ENCODE measurements around the gene OSTM1.
"Not testable (repeated sequence)": the region's sequence is repeated elsewhere in the genome, so short reads cannot be mapped to it uniquely, and the experiment has no call there.

The OSTM1 gene

GRCh38 chr6:108013787-108014439 is 60.6 kb downstream of the OSTM1 start:
- Mint-ChIP-seq H3K9me3 (peaks cover 19% of the 10 kb centered on the region), H3K36me3 (peaks cover 33% of the 10 kb centered on the region), H3K4me1 (no peaks in the 10 kb centered on the region), H3K4me3 (no peak overlapping the region), H3K27ac (no peak overlapping the region), H3K27me3 (no peaks in the 10 kb centered on the region)
- ATAC-seq: no peak

GRCh38 chr6:108009894-108010293 is 64.6 kb downstream of the OSTM1 start:
- Mint-ChIP-seq H3K4me1 (no peaks in the 10 kb centered on the region), H3K27me3 (no peaks in the 10 kb centered on the region), H3K9me3 (peaks cover 12% of the 10 kb centered on the region), H3K4me3 (no peak overlapping the region), H3K36me3 (peaks cover 20% of the 10 kb centered on the region), H3K27ac (no peak overlapping the region)
- no peak for ATAC-seq

DNA sequence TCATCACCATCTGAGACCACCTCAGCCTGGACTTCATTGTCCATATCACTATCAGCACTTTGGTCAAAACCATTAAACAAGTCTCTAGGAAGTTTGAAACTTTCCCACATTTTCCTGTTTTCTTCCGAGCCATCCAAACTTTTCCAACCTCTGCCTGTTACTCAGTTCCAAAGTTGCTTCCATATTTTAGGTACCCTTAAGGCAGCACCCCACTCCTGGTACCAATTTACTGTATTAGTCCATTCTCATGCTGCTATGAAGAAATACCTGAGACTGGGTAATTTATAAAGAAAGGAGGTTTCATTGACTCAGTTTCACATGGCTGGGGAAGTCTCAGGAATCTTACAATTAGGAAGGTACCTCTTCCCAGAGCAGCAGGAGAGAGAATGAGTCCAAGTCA is 65.3 kb downstream of the OSTM1 start:
- Mint-ChIP-seq H3K9me3 (peaks cover 12% of the 10 kb centered on the region), H3K36me3 (peaks cover 16% of the 10 kb centered on the region)
- not testable (repeated sequence) for H3K27ac Mint-ChIP-seq, H3K27me3 Mint-ChIP-seq, ATAC-seq, H3K4me1 Mint-ChIP-seq, H3K4me3 Mint-ChIP-seq

DNA sequence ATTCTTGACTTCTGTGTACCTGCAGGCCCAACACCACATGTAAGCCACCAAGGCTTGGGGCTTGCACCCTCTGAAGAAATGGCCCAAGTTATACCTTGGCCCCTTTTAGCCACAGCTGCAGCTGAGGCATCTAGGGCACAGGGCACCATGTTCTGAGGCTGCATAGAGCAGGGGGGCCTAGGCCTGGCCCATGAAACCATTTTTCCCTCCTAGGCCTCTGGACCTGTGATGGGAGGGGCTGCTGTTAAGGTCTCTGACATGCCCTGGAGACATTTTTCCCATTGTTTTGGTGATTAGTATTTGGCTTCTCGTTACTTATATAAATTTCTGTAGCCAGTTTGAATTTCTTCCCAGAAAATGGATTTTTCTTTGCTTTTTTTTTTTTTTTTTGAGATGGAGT is 66.2 kb downstream of the OSTM1 start:
- no peak overlapping the region for H3K27ac Mint-ChIP-seq
- no peaks in the 10 kb centered on the region for H3K27me3 Mint-ChIP-seq
- H3K36me3 Mint-ChIP-seq: peaks cover 10% of the 10 kb centered on the region
- H3K9me3 Mint-ChIP-seq: peaks cover 10% of the 10 kb centered on the region
- H3K4me1 Mint-ChIP-seq: no peaks in the 10 kb centered on the region
- no peak overlapping the region for H3K4me3 Mint-ChIP-seq
- ATAC-seq: no peak

GRCh38 chr6:108005961-108006360 is 68.6 kb downstream of the OSTM1 start:
- H3K9me3 Mint-ChIP-seq: peaks cover 10% of the 10 kb centered on the region
- peaks cover 10% of the 10 kb centered on the region for H3K36me3 Mint-ChIP-seq
- H3K4me3 Mint-ChIP-seq: no peak overlapping the region
- H3K27ac Mint-ChIP-seq: no peak overlapping the region
- no peaks in the 10 kb centered on the region for H3K27me3 Mint-ChIP-seq
- H3K4me1 Mint-ChIP-seq: peaks cover 5% of the 10 kb centered on the region
- no peak for ATAC-seq

DNA sequence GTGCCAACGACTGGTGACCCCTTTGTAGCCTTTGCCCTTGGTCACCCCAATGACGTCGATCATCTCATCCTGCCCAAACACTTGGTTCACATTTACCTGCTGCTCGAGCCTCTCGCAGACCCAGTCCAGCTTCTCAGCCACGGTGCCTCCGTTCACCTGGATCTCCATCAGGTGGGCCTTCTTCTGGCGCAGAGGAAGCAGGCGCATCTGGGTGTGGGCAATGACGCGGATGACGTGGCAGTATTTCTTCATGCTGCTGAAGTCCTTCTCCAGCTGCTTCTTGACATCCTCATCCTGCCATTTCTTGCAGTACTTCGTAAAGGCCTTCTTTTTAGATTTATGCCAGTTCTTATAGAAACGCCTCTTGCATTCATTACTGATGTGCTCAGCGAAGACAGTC is 69.7 kb downstream of the OSTM1 start:
- peaks cover 10% of the 10 kb centered on the region for H3K36me3 Mint-ChIP-seq
- H3K27ac Mint-ChIP-seq: no peak overlapping the region
- peaks cover 9% of the 10 kb centered on the region for H3K9me3 Mint-ChIP-seq
- no peak for ATAC-seq
- no peaks in the 10 kb centered on the region for H3K27me3 Mint-ChIP-seq
- no peak overlapping the region for H3K4me3 Mint-ChIP-seq
- peaks cover 5% of the 10 kb centered on the region for H3K4me1 Mint-ChIP-seq

- no peak for ATAC-seq
- Mint-ChIP-seq H3K27me3 (no peaks in the 10 kb centered on the region), H3K9me3 (no peaks in the 10 kb centered on the region), H3K4me1 (peaks cover 5% of the 10 kb centered on the region), H3K4me3 (no peak overlapping the region), H3K36me3 (no peaks in the 10 kb centered on the region), H3K27ac (no peak overlapping the region)
Observed at GRCh38 chr6:108002365-108003221, 71.9 kb downstream of the OSTM1 start.

DNA sequence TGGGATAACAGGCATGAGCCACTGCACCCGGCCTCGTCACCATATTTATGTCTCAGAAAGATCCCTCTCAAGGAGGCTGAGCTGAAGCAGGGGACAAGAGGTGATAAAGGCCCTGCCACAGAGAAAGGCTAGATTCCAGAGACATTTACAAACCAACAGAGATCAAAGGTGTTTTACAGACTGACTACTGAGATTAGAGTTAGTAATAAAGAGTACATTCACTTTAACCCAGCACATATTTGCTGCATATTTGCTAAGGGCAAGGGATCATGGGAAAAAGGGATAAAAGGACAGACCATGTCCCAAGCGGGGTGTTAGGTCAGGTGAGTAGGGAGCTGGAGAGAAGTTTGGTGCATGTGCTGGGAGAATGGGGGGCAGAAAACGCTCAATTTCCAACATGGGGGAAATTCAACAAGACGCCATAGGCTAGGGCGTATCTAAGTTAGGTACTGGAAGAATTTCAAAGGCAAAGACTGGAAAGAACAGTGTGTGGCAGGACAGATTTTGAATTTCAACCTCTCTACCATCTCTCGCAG is 72.8 kb downstream of the OSTM1 start:
- Mint-ChIP-seq H3K4me1 (peaks cover 5% of the 10 kb centered on the region), H3K36me3 (no peaks in the 10 kb centered on the region), H3K4me3 (no peak overlapping the region), H3K27me3 (no peaks in the 10 kb centered on the region), H3K27ac (no peak overlapping the region), H3K9me3 (no peaks in the 10 kb centered on the region)
- ATAC-seq: no peak

GRCh38 chr6:108000259-108000658 is 74.3 kb downstream of the OSTM1 start:
- H3K9me3 Mint-ChIP-seq, H3K27ac Mint-ChIP-seq, H3K36me3 Mint-ChIP-seq, H3K4me1 Mint-ChIP-seq, H3K4me3 Mint-ChIP-seq, H3K27me3 Mint-ChIP-seq, ATAC-seq: not testable (repeated sequence)

- H3K9me3 Mint-ChIP-seq: no peaks in the 10 kb centered on the region
- H3K36me3 Mint-ChIP-seq: no peaks in the 10 kb centered on the region
- no peaks in the 10 kb centered on the region for H3K27me3 Mint-ChIP-seq
- peaks cover 5% of the 10 kb centered on the region for H3K4me1 Mint-ChIP-seq
- ATAC-seq: no peak
- no peak overlapping the region for H3K27ac Mint-ChIP-seq
- H3K4me3 Mint-ChIP-seq: no peak overlapping the region
Observed at GRCh38 chr6:107999341-107999740, 75.2 kb downstream of the OSTM1 start.

DNA sequence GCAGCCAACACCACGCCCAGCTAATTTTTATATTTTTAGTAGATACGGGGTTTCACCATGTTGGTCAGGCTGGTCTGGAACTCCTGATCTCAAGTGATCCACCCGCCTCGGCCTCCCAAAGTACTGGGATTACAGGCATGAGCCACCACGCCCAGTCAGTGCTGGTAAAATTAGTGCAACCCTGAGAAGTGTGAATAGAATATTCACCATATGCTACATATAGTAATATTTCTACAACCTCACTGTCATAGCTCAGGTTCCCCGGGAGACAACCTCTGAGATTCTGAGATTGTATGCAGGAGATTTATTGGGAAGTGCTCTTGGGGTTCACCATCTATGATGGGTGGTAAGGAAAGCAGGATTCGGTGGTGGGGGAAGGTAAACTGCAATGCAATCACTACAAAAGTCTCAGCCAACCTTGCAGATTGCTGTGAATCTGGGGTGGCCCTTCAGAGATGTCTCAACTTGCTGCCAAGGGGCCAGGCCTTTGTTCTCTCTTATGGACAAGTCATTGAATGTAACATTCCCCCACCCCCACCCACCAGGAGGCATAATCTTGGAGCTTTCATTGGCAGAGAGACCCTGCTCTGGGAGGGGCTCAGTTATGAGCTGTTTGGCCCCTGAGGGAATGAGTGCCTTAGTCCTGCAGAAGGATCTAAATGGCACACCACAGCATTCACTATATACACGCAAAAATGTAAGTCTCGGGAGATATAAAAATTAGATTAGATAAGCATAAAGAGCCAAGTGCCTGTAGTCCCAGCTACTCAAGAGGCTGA is 82.6 kb downstream of the OSTM1 start:
- H3K9me3 Mint-ChIP-seq: no peaks in the 10 kb centered on the region
- no peak for ATAC-seq
- H3K36me3 Mint-ChIP-seq: no peaks in the 10 kb centered on the region
- peaks cover 10% of the 10 kb centered on the region for H3K4me1 Mint-ChIP-seq
- no peaks in the 10 kb centered on the region for H3K27me3 Mint-ChIP-seq
- no peak overlapping the region for H3K27ac Mint-ChIP-seq
- no peak overlapping the region for H3K4me3 Mint-ChIP-seq

All from stimulated activated memory B cell treated with anti-CD40 and anti-IgM and Interleukin-4, amounts not matched to agents 10 μg/mL and 1 μg/mL and 100 μg/mL, for 72 hours (primary cell).